Posterior cingulate gyrus (tissue), 11 donors: ENCODE measurements around the gene CPHXL.

Source experiments
- DNase-seq, 10 donors: peaks; one replicate each; pipeline versions ENCODE4 v3.0.0 to v3.0.0-alpha.2; 2020 to 2021; ENCODE audit warnings: mixed read lengths in 3 of 10
- intact Hi-C: fragments of 100-400 bp; cut with DNase I; formaldehyde crosslinking; loops from one replicate; pipeline ENCODE4 v1.15.1; 2023

The CPHXL gene

GRCh38 chr16:75726390-75726789, at the start of gene CPHXL:
Gene CPHXL (minus strand): TSS chr16:75726490. CDS start chr16:75726442, 48 bp downstream.
- DNase-seq: no peak
- intact Hi-C loops: no loop called here

GRCh38 chr16:75774197-75774596, 47.9 kb upstream of the CPHXL start:
- DNase-seq: no peak
- intact Hi-C loops: no loop called here

- no peak for DNase-seq
- intact Hi-C loops: no loop called here
These were observed 43.8 kb upstream of the CPHXL start for GRCh38 chr16:75770051-75770450.

DNA sequence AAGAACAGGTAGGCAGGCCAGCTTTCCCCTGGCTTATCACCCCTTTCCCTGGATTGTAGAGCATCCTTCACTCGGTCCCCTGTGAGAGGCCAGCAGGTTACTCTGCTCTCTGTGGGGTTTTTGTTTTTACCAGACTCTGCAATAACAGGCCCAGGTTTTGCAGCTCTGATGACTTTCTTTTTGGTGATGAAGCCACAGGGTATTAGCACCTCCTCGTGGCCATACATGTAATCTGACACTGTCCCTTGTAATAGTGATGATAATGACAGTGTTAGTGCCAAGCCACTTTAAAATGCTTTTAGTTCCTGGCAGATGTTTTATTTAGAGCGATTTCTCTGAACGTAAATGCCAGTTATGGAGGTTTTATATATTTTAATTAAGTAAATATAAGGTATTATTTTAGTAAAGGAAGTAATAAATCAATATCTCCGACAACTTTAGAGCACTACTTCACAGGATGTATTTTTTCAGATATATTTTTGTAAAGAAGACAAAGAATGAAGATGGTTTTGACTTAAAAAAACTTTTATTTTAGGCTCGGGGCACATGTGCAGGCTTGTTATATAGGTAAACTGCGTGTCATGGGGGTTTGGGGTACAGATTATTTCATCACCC, 38.0 kb upstream of the CPHXL start:
- DNase-seq: peak in 5 of 10 donors; percentile 51 to 88 (median 60)
- intact Hi-C loops: loop anchor here (2.0 to 10.0 kb wide), 4 partner anchors 115 to 569 kb away; partner anchors contain the start of gene GABARAPL2

GRCh38 chr16:75763204-75763603, 36.9 kb upstream of the CPHXL start:
- no peak for DNase-seq
- intact Hi-C loops: loop anchor here (5.0 to 10.0 kb wide), 3 partner anchors 196 to 568 kb away; partner anchors contain the start of gene GABARAPL2

- intact Hi-C loops: loop anchor here (5.0 to 10.0 kb wide), 3 partner anchors 195 to 568 kb away; partner anchors contain the start of gene GABARAPL2
- no peak for DNase-seq
These were observed 36.5 kb upstream of the CPHXL start for GRCh38 chr16:75762746-75763145.

GRCh38 chr16:75761108-75761507, 34.8 kb upstream of the CPHXL start:
- no peak for DNase-seq
- intact Hi-C loops: loop anchor here (5.0 to 10.0 kb wide), 3 partner anchors 194 to 566 kb away; partner anchors contain the start of gene GABARAPL2

DNA sequence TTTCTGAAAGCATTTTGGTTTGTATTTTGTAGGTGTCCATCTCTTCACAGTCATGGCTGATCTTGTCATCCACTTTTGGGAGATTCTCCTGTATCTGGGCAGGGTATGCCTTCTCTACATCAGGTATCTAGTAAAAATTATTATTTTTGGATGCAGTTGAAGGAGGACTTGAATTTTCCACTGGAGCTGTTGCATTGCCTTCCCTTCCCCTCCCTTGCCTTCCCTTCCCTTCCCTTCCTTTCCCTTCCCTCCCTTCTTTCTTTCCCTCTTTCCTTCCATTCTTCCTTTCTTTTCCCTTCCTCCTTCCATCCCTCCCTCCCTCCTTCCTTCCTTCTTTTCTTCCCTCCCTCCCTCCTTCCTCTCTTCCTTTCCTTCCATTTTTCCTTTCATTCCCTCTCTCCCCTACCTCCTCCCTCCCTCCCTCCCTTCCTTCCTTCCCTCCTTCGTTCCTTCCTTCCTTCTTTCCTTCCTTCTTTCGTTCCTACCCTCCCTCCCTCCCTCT, 33.8 kb upstream of the CPHXL start:
- no peak for DNase-seq
- intact Hi-C loops: loop anchor here (5.0 to 10.0 kb wide), 3 partner anchors 193 to 565 kb away; partner anchors contain the start of gene GABARAPL2

- no peak for DNase-seq
- intact Hi-C loops: no loop called here
These were observed 31.9 kb upstream of the CPHXL start for GRCh38 chr16:75758215-75758614.

GRCh38 chr16:75754141-75754540, 27.9 kb upstream of the CPHXL start:
- intact Hi-C loops: no loop called here
- no peak for DNase-seq

DNA sequence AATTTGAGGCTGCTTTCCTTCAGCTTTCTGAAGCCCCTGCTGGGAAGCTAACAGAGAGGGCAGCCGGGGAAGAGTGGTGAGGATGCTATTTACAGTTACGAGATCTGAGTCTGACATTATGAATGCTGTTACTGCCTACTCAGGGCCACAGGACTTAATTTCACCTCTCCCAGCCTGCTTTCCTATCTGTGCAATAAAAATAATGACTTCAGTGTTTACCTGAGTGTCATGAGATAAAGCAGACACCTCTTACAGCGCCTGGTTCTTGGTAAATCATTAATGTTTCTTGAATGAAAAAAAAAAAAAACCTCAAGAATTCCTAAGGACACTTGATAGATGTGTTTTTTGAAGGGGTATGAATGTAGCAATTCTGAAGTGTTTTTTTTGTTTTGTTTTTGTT, 24.2 kb upstream of the CPHXL start:
- no peak for DNase-seq
- intact Hi-C loops: no loop called here

DNA sequence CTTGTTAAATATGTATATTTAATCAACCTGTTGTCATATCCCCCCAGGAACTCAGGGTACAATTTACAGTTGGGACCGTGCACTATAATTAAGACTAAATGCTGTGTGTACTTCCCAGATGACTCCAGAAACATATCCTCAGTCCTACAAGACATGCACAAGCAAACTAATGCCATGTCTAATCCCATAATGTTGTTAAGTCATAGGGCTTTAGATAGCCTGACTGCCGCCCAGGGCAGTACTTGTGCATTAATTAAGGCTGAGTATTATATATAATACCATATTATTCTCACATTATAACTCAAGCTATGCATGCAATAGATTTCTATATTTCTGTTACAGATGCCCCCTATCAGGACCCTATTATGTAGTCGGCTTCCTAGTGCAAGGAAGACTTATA, 20.1 kb upstream of the CPHXL start:
- no peak for DNase-seq
- intact Hi-C loops: no loop called here

- intact Hi-C loops: no loop called here
- no peak for DNase-seq
These were observed 19.5 kb upstream of the CPHXL start for GRCh38 chr16:75745823-75746222.

DNA sequence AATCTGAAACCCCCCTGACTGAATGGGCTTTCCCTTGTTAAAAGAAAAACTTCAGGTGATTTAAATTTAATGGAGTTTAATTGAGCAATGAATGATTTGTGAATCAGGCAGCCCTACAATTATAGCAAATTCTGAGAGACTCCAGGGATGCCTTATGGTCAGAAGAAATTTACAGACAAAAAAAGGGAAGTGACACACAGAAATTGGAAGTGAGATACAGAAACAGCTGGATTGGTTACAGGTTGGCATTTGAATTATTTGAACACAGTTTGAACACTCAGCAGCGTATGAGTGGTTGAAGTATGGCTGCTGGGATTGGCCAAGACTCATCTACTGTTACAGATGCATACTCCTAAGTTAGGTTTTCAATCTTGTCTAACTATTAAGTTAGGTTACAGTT, 19.0 kb upstream of the CPHXL start:
- no peak for DNase-seq
- intact Hi-C loops: no loop called here

DNA sequence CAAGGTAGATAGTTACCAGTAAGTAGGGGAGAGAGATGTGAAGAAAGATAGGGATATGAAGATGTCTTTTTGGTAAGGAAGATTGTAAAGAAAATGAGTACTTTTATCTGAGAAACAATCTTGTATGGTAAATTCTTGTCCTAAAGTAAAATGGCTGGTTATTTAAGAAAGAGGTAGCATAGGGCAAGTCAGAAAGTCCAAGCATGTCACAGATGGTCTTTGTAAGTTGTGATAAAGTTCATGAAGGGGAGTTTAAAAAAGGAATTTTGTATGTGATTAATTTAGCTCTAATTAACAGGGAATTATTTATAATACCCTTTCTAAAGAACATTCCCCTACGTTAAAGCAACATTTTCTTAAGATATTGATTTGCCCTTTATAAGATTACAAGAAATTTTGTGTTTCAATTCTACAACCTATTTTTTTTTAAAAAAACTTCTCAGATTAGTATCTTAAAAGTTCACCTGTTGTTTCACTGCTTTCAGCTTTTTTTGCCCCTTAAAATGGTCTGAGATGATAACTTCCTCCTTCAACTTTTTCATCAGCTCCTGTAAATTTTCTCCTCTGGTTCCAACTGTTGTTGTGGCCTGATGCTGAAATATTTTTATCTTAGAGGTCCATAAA, 16.2 kb upstream of the CPHXL start:
- intact Hi-C loops: no loop called here

GRCh38 chr16:75733305-75734211, 7.3 kb upstream of the CPHXL start:
- DNase-seq: peak in 2 of 10 donors; percentile 5 to 22
- intact Hi-C loops: no loop called here

More for the DNA sequence above, 16.2 kb upstream of the CPHXL start:
- no peak for DNase-seq

- no peak for DNase-seq
- intact Hi-C loops: no loop called here
These were observed 6.6 kb upstream of the CPHXL start for GRCh38 chr16:75732871-75733270.

DNA sequence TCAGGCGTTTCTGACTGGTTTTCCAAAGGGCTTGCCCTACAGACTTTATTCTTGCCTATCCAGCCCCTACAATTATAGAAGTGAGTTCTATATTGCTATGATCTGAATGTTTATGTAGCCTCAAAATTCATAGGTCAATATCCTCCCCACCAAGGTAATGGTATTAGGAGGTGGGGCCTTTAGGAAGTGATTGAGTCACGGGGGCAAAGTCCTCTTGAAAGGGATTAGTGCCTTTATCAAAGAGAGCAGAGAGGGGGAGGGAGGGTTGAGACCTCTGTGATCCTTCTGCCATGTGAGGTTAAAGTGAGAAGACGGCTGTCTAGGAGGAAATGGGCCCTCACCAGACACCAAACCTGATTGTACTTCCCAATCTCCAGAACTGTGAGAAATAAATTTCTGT, 931 bp upstream of the CPHXL start:
- DNase-seq: no peak
- intact Hi-C loops: no loop called here

- intact Hi-C loops: no loop called here
These were observed 7.8 kb downstream of the CPHXL start for GRCh38 chr16:75718452-75718851.

DNA sequence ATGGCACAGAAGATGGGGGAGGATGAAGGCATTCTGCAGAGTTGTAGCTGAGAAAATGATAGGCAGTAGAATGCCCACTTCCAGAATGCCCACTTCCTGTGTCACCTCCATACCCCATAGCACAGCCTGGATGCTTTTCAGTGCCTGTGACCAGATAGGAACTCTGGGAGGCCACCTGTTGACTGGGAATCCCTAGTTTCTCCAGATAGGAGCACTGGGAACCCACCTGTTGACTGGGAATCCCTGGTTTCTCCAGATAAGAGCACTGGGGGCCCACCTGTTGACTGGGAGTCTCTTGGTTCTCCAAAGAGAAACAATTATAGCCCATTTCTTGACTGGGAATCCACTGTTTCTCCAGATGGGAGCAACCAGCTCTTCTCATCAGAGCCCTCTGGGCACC, 11.6 kb downstream of the CPHXL start:
- intact Hi-C loops: no loop called here
- no peak for DNase-seq

More at GRCh38 chr16:75718452-75718851, 7.8 kb downstream of the CPHXL start:
- no peak for DNase-seq

DNA sequence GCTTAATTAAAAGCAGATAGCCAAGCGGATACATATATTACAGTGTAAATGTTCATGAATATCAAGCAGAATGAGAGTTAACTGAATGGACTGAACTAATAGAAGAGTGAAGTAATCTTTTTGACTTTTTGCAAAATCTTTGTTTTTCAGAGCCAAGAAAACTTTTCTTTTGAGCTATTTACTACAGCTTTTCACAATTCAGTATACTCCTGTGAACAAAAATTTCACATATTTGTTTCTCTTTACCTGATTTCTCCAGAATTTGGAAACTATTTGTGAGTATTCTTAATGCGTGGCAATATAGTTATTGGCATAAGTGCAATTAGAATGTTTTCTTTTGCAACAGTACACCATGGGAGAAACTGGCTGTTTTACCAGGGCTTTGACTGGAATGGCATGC, 15.9 kb downstream of the CPHXL start:
- DNase-seq: no peak
- intact Hi-C loops: no loop called here
